Stimulated activated CD8-positive, alpha-beta memory T cell treated with anti-CD3 and anti-CD28 coated beads, Interleukin-7, amount 100 ng/mL, for 48 hours (primary cell): ENCODE data around the gene PHC2.

Experiments used
- DNase-seq, 2 donors: peaks; one replicate each; pipeline ENCODE4 v3.0.0-alpha.2; 2020; ENCODE audit warnings: low read depth in 1 of 2; ENCODE audit errors: extremely low read depth in 1 of 2

The PHC2 gene

GRCh38 chr1:33337441-33337840 is 93.5 kb downstream of the PHC2 start:
- DNase-seq = no peak

- DNase-seq = no peak
Observed at GRCh38 chr1:33336580-33336979, 94.3 kb downstream of the PHC2 start.

- DNase-seq = no peak
Observed at GRCh38 chr1:33335020-33335419, 95.9 kb downstream of the PHC2 start.

- no peak for DNase-seq
Observed at GRCh38 chr1:33334081-33334552, 96.8 kb downstream of the PHC2 start.

- no peak for DNase-seq
Observed at GRCh38 chr1:33332881-33333280, 98.0 kb downstream of the PHC2 start.

- DNase-seq = no peak
Observed at GRCh38 chr1:33332357-33332789, 98.5 kb downstream of the PHC2 start.

- DNase-seq = no peak
Observed at GRCh38 chr1:33331444-33332356, 99.2 kb downstream of the PHC2 start.

GRCh38 chr1:33330906-33331305 is 100.0 kb downstream of the PHC2 start:
- DNase-seq = no peak

GRCh38 chr1:33330361-33330890 is 100.5 kb downstream of the PHC2 start:
- no peak for DNase-seq

- DNase-seq = no peak
Observed at GRCh38 chr1:33329600-33330305, 101.1 kb downstream of the PHC2 start.

- DNase-seq = no peak
Observed at GRCh38 chr1:33328817-33329216, 102.1 kb downstream of the PHC2 start.

- DNase-seq = no peak
Observed at GRCh38 chr1:33327587-33328325, 103.1 kb downstream of the PHC2 start.

- DNase-seq = no peak
Observed at GRCh38 chr1:33326785-33327184, 104.1 kb downstream of the PHC2 start.

- no peak for DNase-seq
Observed at GRCh38 chr1:33324677-33325575, 106.0 kb downstream of the PHC2 start.

- no peak for DNase-seq
Observed at GRCh38 chr1:33323663-33324477, 107.0 kb downstream of the PHC2 start.

- DNase-seq = no peak
Observed at GRCh38 chr1:33322870-33323585, 107.9 kb downstream of the PHC2 start.

- no peak for DNase-seq
Observed at GRCh38 chr1:33322109-33322508, 108.8 kb downstream of the PHC2 start.

GRCh38 chr1:33321178-33321577 is 109.7 kb downstream of the PHC2 start:
- no peak for DNase-seq
